Amniotic stem cell (primary cell): ENCODE measurements around the gene AKAP6.

Experiments used
- DNase-seq: peaks from one replicate; lab custom pipeline; 2025; lab: John Stamatoyannopoulos, UW

Gene AKAP6

DNA sequence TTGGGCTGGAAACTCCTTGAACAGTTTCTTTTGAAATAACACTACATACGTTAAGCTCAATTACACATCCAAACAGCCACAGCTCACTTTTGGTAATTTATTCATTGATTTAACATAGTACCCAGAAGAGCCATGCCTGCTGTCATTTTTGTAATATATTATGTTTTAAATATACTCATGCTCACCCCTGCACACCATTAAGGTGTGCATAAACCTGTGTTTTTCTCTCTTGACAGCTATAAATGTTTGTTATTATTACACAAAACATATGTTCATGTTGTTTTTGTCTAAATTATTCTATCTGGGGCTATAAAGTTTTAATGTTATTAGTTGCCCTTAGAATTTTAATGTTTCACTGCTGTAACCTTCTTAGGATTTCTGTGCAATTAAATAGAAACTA is 296.1 kb downstream of the AKAP6 start:
- DNase-seq = no peak

DNA sequence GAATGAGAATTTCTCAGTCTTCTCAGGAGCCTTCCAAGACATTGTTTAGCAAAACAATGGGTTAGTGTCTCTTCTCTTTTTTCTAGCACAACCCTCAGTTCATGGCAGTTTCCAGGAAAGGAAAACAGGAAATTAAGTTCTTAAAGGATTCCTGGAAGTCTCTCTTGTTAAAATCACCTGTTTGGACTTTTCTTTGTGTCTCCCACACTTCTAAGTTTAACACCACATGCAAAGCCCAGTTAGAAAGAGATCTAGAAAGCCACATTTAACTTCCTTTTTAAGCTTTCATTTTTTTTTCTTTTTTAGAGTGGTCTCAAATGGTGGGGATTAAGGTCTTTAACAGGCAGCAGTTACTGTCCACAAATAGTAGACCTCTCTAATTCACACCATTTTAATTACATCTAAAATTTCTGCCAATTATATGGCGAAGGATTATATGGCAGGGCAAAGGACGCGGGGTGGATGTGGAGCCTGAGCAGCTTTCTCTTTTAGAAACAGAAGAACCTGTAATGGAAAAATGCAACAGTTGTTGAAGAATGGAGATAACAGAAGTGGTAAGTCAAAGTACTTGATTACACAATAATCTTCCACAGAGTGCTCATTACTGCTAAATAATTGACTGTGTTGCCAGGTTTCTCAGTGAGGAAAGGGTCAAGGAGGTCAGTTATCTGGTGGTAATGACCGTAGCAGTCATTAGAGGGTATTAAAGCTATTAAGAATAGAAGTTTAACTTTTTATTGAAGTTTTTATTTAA is 298.6 kb downstream of the AKAP6 start:
- DNase-seq = no peak

DNA sequence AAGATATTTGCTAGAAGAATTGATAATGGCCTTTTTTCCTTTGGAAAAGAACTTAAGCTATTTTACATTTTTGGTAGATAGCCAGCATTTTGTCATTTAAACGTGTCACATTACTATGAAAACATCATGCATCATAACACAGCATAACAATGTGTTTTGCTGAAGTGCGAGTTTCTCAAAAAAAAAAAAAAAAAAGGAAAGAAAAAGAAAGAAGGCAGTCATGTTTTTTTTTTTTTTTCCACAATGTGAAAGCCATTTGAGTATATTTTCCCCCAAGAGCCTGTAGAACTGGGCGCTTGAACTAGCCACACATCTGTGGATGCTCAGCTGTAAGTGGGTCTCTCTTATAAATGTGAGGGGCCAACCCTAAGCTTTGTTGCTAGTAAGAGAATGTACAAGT is 300.1 kb downstream of the AKAP6 start:
- DNase-seq = no peak

DNA sequence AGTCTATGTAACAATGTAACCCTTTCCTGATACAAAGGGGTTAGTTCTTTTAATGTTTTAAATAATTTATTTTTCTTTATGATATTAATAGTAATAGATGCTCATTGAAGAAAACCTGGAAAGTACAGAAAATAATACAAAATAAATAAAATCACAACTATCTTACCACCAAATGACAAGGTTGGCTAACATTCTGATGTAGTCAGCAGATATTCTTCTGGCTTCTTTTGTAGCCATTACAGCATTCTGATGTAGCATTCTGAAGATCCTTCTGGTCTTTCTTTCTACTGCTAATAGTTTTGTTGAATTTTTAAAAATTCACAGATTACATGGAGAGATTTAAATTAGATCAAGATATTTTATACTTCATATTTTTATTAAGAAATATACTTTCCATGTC is 301.6 kb downstream of the AKAP6 start:
- no peak for DNase-seq

DNA sequence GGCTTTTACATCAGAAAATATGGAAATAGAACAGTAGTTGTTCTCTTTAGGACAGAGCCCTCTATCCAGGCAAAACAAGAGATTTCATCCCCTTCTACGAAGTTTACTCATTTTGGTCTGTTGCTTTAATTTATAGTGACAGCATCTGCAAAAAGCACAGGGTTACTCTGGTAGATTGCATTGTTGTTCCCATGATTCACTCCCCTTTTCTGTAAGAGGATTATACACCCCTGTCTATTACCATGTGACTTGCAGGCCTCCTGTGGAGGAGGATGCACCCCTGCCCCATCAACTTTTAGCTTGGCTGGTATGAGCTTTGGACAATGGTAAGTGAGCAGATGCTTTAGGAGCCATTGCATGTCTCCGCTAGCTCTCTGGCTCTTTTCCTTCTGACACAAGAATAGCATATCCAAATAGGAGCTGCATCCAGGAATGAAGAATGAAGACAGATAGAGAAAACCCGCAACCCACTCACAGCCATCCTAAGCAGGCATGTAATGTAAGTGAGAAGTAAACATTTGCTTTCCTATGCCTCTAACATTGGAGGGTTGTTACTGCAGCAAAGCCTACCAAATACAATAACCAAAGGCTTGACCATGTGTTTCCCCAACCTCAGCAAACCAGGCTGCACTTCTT is 304.2 kb downstream of the AKAP6 start:
- DNase-seq = no peak

DNA sequence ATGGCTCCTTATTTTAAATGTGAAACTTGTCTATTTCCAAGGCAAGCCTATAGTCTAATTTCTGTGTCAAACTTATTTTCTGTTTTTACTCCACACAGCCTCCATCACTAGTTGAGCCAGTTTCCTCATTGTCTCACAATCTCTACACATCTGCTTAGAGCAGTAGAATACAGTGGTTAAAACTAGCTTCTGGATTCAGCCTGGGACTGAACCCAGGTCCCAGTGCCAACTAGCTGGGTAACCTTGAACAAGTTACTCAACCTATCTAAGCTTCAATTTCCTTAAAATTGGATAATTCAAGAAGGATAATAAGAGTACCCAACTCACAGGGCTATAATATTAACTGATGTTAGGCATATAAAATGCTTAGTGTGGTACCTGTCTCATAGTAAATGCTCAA is 304.8 kb downstream of the AKAP6 start:
- no peak for DNase-seq

DNA sequence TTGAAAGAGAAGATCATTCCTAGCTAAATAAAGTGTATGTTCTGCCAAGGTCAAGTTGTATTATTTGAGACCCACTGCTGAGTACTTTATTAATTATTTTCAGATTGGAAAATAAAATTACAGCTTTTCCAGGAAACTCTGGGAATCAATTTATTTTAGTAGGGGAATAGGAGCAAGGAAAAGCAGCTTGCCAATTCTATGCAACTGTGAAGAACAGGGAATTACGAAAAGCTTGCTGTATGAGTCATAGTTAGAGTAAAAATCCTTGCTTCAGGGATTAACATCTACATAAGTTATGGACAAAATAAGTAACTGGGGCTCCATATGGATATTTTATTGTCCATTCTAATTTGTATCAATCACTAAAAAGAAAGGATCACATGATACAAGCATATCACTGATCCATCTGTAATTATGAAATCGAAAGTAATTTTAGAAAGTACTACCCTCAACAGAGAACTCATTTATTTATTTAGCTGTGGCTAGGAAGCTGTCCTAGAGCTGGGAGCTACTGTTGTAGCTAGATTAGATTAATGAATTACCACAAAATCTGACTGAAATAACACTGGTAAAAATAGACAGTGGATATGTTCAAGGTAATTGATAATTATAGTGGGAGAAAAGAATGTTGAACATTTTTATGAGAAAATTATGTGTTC is 306.1 kb downstream of the AKAP6 start:
- DNase-seq = no peak

DNA sequence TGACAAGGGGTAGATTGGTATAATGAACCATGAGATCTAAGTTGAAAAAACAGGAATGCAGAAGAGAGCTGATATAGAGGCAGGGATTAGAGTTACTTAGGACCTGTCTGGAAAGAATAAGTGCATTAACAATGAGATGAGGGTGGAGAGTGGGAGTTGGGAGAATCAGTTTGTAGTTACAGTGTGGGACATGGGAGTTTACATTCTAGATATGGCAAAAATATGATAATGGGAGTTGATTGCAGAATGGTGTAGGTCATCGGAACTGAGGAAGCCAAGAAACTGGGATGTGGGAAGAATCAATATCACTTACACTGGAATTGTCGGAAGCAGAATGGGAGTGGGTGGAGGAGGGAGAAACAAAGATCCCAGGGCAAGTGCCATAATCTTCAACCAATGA is 308.5 kb downstream of the AKAP6 start:
- DNase-seq = no peak

DNA sequence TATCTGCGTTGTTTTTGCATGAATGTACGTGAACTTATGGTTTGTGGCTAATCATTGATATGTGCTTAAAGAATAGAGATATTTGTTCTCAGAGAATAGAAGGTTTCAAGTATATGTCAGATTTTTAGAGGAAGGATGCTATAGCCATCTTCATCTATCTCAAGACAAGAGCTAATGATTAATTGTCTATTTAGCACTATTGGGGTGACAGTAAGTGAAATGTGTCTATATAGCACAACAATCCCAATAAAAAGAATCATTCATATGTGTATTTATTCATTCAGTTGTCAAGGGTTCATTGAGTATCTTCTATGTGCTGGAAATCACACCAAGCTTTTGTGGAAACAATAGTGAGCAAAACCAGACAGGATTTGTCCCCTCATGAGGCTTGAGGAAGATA is 310.1 kb downstream of the AKAP6 start:
- DNase-seq = no peak

DNA sequence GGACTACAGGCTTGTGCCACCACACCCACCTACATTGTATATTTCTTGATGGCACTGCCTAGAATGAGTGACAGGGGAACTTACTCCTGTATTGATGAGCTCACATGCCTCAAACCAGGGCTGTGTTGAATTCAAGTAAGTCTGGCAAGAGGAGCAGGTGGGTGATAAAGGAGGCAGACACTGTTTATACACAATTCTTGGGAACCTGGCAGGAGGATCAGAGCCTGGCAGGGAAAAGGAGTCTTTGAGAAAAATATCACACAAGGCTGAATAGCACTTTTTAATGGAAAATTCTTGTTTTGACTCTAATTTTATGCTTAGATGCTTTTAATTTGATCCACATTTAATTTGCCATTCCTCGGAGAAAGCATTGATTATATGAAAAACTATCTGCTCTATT is 316.5 kb downstream of the AKAP6 start:
- no peak for DNase-seq

DNA sequence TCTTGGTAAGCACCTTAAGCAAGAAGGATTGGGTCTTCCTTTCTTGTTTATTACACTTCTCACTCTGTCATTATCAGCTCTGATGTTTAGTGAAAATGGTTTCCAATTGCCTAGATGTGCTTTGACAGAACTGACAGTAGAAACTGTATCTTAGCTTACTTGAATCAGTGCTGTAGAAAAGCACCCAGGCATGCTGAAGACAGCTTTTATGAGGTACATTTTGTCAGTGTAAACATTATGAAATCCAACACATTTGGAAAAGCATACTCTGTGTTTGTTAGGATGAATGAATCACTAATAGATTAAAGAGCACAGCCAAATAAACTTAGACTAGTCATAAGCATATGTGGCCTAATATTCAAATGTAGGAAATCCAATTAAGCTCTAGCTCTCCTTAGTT is 319.3 kb downstream of the AKAP6 start:
- no peak for DNase-seq

DNA sequence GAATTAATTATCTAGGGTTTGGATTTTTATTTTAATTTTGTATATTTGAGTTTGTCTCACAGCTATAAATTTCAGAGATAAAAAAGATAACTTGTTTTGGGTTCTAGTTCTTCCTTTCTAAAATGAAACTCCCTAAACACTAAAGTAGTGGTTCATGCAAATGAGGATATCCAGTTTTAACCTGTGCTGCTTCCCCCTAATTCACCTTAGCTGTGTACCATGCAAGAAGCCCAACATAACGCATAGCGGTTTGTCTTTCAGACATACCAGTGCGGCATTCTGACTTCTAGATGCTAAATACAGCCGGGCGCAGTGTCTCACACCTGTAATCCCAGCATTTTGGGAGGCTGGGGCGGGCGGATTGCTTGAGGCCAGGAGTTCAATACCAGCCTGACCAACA is 320.9 kb downstream of the AKAP6 start:
- DNase-seq = no peak

DNA sequence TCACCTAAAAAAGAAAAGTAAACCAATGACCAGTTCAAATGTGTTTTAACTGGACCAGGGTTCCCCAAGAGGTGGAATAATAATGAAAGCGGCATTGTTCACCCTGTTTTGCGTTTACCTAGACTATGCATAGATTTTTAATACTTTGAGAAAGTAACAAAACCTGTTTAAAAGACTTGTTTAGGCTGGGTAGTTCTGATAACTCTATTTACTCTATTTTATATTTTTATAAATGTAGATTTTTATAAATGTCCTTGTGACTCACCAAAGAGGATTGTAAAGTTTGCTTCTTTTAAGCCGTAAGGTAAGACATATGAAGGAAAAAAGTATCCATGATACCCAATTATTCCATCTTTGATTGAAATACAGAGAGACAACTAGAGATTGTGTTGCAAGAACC is 321.6 kb downstream of the AKAP6 start:
- DNase-seq = no peak

DNA sequence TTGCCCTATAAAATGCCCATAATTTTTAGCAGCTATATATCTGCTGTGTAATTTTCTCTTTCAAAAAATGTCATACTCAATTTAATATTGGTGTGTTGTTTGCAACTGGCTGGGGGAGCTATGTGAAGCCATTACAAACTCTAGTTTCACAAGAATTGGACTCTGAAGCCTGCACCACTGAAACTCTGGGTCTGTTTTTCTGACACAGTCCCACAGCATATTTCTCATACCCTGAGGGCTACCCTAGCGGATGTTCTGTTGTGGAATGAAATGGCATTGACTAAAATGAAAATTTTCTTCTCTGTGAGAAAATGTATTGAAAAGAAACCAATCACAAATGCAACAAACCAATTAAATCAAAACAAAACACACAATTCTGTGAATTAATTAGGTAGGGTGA is 325.0 kb downstream of the AKAP6 start:
- no peak for DNase-seq

DNA sequence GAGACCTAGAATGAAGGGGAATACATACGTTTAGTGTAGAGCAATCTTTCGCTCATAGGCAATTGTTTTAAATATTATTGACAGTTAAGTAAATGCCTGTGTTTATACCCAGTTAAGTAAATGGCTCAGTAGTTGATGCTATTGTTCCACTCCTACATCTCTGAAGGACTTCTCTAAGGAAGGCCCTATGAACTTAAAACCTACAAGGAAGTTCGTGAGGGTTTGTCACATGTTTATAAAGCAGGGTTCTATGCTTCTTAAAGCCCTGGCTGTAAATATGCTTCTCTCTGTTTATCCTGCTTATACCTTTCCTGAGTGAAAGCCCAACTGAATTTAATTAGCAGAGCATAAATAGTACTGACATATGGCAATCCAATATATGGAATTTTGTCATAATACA is 327.5 kb downstream of the AKAP6 start:
- no peak for DNase-seq

DNA sequence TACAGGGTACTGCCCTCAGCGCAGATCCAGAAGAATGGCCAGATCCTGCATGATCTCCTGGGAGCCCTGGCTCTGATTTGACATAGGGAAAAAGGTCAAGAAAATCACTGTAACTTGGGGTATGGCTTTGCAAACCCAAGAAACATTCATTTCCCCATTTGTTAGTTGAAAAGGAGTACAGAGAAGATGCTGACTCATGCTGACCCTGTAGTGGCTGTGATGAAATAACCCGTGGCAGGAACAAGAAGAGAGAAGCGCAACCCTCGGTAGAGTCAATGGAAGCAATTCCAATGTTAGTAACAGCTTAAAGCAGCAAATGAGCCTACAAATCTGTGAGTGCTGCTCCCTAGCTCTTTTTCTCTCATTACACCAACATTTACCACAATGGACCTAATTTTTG is 328.0 kb downstream of the AKAP6 start:
- DNase-seq = no peak

DNA sequence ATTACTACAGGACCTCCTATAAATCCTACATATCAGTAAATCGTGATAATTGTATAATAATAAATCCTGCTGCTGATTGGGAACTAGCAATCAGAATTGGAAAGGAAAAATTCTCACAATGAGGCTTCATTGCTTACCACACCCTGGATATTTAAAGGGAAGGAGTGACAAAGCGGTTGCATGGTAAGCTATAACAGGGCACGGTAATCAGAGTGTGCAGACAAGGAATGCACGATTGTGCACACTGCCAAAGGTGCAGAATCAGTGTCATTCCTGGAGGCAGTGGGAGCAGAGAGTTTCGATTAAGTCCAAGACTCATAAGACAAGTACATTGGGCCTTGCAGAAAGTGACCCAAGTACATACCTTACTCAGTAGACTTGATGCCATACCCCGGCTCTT is 332.1 kb downstream of the AKAP6 start:
- no peak for DNase-seq

DNA sequence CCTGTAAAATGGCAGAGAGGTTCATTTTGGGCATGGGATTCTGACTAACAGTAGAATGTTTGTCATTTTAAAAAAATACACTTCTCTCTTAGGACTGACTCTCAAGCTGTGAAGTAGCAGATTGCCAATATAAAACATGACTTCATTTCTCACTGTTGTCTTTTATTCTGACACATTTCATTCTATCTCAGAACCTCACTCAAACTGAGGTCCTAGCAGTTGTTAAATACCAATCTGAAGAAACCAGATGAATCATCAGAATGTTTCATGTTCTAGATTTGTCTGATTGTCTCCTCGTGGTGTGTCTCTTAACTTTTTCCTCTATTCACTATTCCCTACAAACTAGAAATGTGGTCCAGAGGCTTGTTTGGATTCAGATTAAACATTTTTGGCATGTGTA is 333.1 kb downstream of the AKAP6 start:
- DNase-seq = no peak

DNA sequence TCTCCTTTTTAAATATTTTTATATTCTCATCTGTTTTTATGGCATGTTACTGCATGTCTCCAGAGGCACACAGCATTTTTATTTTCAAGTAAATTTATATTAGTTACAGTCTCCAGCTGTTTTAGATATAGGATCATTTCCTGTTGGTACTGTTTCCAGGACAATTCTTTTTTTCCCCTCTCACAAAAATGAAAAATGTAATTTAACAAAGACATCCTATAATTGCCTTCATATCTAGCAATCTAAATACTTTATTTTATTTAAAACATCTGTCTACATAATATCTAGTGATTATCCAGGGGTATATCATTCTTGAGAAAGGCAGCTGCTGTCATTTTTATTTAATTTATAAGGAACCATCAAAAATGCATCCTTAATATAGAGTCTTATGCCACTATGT is 337.2 kb downstream of the AKAP6 start:
- no peak for DNase-seq

DNA sequence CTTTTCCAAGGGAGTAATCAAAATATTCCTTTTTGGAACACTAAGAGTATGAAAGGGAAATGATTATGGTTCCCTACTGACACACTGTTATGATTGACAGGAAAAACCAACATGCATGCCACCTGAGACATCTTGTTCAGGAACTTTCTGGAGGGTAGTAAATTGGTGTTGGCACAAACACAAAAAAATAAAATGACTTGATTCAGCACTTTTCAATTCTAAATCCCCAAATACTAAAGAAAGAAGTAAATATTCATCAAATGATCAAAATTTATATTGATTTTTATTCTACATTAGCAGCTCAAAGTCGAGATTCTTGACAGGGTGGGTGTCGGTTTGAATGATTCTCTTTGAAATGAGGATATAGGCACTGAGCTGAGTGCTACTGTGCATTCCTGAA is 338.2 kb downstream of the AKAP6 start:
- no peak for DNase-seq

DNA sequence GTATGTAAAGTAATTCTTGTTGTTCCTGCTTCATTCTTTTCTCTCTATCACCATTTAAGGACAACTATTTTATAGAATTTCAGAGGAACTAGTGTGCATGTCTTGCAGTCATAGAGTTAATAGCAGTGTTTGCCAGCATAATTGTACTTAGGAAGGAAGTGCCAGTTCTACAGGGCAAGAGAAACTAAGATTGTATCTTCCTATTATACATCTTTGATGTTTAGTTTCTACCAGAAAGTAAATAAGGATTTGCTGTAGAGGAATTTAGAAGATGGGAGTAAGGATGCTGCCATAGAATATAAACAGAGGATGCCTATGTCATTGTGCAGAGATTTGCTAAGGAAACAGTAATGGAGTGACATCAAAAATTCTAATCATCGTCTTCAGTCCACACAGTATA is 338.7 kb downstream of the AKAP6 start:
- DNase-seq = no peak

DNA sequence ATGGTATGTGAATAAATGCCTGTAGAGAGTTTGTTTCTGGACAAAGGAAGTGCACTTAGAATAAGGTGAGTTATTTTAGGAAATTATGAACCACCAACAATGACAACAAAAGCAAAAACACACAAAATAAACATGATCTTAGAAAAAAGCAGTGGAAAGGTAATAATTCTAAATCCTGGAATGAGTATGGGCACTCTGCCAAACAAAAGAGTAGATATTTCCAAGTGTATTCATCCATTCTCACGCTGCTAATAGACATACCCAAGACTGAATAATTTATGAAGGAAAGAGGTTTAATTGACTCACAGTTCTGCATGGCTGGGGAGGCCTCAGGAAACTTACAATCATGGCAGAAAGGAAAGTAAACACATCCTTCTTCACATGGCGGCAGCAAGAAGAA is 340.3 kb downstream of the AKAP6 start:
- DNase-seq = no peak

DNA sequence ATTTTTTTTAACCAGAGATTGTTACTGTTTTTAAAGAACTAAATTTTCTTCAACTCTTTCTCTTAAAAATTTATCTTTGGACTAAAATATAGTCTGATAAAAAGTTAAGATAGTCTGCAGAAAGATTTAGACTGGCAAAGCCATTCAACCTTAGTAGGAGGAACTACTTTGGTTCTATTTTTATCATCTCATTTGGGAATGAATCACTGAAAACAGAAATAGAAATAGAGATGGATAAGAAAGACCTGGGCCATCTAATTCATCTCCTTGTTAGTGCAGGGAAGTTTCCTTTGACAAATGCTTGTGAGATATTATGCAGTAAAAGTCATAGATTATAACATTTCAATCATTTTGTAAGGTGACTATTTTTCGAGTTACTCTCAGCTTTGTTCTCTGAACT is 346.3 kb downstream of the AKAP6 start:
- no peak for DNase-seq
